GM21737 (cell line): Measurements from ENCODE around the gene TNK2.
"Not testable (repeated sequence)": the region's sequence is repeated elsewhere in the genome, so short reads cannot be mapped to it uniquely, and the experiment has no call there.

Experiments
- ATAC-seq: cut with Tn5 transposase; IDR thresholded peaks from one replicate; pipeline ENCODE4 v1.9.1; 2021; ENCODE audit warnings: mild to moderate bottlenecking, moderate library complexity; ENCODE audit not compliant: unreplicated experiment

The TNK2 gene

DNA sequence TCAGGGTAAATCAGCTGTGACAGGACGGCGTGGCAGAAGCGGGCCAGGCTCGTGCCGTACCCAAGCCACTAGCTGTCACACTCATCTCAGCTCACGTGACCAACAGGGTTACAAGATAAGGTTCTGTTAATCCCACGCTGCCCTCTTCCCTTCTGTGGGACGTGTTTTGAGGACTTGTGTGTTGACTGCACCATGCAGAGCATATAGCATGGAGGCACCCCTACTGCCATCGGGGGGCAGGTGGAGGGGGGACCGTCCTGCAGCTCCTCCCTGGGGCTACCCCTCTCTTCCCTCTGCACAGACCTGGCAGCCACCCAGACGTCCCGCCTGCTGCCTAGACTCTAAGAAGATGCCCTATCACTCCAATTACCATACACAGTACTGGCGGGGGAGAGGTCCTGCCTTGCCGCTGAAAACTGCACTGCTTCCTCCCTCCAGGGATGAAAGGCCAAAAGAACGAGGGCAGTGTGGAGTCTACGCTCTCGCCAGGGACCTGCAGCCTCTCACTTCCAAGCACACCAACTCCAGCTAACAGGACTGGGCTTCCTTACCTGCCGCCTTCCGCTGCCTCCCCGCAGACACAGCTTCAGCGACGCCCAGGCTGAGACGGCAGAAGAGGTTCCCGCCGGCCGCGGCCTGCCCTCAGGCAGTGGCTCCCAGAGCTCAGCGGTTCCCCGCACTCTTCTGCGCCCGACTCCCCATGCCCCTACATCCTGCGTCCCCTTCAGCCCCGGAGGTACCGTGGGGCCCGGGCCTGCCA is at the start of gene TNK2:
Gene TNK2 (minus strand): TSS at position 618 of the 760 bp plus-strand sequence. CDS start 19,963 bp downstream, outside the sequence.
- peak; percentile 20 for ATAC-seq

DNA sequence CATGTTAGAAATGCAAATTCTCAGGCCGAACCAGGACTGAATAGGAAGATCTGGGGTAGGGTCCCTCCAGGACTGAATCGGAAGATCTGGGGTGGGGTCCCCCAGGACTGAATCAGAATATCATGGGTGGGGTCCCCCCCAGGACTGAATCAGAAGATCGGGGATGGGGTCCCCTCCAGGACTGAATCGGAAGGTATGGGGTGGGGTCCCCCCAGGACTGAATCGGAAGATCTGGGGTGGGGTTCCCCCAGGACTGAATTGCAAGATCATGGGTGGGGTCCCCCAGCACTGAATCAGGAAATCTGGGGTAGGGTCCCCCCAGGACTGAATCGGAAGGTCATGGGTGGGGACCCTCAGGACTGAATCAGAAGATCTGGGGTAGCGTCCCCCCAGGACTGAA is 48.2 kb upstream of the TNK2 start:
- no peak for ATAC-seq

DNA sequence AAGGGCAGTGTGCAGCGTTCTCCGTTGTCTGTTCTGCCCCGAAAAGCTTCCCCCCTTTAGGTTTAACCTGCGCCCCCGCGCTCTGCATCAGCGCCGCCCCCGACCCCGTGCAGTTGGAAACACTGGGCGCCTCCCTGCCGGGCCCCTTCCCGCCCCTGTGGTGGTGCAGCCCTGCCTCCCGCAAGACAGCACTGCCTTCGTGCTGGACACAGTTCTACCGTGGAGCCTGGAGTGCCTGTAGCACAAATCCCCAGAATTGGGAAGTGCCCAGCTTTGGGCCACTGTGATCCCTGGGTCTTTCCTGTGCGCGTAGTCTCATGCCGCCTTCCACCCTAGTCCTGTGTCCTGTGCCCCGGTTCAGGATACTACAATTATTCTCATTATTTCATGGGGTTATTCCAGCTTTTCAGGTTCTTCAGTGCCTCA is 47.1 kb upstream of the TNK2 start:
- not testable (repeated sequence) for ATAC-seq

DNA sequence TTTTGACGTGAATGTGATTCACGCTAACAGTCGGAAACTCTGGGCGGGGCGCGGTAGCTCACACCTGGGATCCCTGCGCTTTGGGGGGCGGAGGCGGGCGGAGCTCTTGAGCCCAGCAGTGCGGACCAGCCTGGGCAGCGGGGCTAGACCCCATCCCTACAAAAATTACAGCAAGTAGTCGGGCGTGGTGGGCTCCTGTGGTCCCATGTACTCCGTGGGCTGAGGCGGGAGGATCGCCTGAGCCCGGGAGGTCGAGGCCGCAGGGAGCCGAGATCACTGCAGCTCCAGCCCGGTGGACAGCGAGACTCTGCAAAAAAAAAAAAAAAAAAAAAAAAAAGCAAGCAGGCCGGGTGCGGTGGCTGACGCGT is 46.4 kb upstream of the TNK2 start:
- ATAC-seq: peak; percentile 29

DNA sequence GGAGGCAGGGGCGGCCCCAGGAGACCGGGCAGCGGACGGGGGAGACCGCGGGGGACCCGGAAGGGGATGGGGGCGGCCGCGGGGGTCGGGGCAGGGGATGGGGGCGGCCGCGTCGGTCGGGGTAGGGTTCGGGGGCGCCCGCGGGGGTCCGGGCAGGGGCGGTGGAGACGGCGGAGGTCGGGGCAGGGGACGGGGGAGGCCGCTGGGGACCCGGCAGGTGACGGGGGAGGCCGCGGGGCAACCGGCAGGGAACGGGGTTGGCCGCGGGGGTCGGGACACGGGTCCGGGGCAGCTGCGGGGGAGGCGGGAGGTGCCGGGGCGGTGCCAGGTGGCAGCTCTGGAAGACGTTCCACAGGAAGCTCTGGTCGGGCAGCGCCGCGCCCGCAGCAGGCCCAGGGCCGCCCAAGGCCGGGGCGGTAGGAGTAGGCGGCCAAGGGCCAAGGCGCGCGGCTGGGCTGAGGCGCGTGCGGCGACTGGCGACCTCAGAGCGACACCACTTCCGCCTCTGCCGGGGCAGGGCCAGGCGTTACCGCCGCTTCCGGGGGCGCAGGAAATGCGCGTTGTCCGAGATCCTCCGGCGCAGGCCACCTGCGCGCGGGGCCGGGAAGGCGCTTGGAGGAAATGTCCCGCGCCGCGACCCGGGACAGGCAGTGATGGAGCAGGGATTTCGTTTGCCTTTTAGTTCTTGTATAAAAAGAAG is 45.9 kb upstream of the TNK2 start:
- ATAC-seq: peak; percentile 86

DNA sequence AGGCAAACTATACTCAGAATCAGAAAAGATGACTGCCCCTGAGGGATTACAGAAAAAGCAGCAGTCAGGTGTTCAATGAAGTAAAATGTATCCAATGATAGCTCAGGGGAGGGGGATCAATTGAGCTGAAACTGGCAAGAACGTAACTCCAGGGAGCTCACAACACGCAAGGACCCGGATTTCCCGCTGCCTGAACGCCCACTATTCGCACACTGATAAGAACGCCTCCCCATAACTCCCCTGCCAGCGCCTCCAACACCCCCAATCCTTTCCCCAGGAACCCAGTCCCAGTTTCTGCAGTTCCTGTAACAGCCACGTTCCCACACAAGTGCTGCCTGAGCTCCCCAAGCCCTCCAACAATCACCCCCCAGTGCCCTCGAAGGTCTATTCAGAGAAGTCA is 44.2 kb upstream of the TNK2 start:
- not testable (repeated sequence) for ATAC-seq

DNA sequence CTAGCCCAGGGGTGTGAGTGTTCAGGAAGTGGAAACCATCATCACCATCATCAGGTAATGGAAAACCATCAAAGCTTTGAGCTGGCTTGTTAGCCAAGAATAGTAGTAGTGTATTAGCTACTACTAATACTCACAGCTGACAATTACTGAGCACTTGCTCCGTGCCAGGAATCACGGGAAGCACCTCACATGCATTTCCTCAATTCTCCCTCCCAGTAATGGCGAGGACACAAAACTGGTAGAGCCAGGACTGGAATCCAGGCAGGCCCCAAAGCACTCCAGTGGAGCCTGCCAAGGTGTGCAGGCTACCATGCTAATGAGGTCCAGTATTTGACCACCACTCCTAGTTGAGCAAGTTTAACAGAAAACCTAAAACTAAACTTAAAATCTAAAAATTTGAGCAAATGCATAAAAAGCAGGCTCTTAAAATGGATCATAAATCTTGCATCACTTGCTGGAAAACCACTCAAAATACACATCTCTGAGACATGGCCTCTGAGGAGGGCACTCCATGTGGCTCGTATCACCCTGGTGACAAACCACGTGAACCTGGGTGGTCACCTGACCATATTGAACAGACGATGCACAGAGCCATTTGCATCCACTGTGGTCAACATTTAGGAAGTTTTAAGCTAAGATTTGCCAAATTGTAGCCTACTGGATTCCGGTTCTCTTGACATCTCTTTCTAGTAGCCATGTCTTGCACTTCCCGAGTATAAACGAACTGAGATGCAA is 43.3 kb upstream of the TNK2 start:
- ATAC-seq: not testable (repeated sequence)

DNA sequence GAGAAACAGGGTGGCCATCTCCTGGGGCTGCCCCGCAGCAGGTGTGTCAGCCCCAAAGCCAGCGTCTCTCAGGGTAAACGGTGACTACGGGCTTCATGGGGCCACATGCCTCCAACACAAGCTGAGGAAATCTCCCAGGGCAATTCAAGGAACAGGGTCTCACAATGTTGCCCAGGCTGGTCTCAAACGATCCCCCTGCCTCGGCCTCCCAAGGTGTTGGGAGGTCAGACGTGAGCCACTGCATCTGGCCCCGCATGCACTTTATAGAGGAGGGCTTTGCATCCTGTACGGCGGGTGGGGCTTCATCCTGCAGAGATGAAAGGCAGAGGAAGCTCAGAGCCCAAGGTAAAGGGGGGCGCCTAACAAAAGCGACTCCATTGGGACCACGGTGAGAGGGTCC is 42.4 kb upstream of the TNK2 start:
- ATAC-seq: not testable (repeated sequence)

DNA sequence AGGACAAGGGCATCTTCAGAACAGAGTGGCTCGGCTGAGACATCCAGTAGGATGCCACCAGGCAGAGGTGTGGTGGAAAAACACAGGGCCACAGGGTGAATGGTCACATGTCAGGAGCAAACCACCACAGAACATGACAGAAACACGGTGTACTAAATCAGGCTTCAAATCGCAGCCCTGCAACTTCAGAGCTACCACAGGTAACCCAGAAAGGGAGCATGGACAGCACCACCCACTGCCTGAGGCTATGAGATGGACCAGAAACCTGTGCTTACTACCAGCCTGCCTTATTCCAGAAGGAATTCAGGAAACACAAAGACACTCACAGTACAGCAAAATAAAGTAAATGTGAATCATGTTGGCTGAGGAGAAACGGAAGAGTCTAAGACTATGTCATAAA is 41.8 kb upstream of the TNK2 start:
- ATAC-seq: not testable (repeated sequence)

DNA sequence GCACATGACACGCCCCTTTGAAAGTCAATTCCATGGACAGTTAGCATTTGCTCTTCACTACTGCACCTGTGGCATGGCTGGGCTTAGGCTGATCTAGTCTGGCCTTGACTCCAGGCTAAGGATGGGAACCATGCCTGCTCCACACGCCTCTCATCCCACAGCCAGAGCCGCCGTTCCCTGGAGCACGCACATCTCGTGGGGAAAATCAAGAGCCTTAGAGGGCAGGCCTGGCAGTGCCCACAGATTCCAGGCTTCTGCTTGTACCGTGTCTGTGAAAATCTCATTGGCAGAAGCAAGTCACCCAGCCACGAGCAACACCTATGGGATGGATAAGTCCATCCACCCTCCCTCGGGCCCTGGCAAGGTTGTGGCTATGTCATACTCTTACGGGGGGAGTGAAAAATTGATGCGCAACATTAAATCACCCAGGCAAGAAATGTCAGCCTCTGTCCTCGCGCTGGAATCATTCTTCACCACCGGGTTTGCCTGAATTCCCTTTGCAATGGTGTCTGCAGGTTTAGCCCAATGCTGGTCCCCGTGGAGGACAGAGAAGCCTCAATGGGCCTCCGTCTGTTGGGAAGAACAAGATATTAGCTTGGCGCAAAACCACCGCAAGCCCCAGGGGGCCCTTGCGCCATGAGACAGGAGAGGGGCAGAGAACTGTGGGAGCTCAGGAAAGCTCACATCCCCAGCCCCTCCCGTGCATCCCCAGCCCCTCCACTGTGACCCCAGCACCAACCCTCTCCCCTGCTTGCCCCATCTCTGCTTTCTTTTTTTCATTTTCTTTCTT is 38.8 kb upstream of the TNK2 start:
- ATAC-seq: not testable (repeated sequence)

DNA sequence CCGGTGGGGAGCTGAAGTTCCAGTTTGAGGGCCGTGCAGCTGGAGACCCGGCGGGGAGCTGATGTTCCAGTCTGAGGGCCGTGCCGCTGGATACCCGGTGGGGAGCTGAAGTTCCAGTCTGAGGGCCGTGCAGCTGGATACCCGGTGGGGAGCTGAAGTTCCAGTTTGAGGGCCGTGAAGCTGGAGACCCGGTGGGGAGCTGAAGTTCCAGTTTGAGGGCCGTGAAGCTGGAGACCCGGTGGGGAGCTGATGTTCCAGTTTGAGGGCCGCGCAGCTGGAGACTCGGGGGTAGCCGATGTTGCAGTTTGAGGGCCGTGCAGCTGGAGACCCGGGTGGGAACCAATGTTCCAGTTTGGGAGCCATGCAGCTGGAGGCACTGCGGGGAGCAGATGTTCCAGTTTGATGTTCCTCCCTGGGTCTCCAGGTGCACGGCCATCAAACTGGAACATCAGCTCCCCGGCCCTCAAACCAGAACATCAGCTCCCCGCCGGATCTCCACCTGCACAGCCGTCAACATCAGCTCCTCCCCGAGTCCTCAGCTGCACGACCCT is 33.0 kb upstream of the TNK2 start:
- ATAC-seq: not testable (repeated sequence)

DNA sequence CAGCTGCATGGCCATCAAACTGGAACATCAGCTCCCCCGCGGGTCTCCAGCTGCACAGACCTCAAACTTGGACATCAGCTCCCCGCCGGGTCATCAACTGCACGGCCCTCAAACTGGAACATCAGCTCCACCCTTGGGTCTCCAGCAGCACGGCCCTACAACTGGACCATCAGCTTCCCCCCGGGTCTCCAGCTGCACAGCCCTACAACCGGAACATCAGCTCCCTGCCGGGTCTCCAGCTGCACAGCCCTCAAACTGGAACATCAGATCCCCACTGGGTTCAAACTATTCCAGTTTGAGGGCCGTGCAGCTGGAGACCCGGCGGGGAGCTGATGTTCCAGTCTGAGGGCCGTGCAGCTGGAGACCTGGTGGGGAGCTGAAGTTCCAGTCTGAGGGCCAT is 32.5 kb upstream of the TNK2 start:
- not testable (repeated sequence) for ATAC-seq

DNA sequence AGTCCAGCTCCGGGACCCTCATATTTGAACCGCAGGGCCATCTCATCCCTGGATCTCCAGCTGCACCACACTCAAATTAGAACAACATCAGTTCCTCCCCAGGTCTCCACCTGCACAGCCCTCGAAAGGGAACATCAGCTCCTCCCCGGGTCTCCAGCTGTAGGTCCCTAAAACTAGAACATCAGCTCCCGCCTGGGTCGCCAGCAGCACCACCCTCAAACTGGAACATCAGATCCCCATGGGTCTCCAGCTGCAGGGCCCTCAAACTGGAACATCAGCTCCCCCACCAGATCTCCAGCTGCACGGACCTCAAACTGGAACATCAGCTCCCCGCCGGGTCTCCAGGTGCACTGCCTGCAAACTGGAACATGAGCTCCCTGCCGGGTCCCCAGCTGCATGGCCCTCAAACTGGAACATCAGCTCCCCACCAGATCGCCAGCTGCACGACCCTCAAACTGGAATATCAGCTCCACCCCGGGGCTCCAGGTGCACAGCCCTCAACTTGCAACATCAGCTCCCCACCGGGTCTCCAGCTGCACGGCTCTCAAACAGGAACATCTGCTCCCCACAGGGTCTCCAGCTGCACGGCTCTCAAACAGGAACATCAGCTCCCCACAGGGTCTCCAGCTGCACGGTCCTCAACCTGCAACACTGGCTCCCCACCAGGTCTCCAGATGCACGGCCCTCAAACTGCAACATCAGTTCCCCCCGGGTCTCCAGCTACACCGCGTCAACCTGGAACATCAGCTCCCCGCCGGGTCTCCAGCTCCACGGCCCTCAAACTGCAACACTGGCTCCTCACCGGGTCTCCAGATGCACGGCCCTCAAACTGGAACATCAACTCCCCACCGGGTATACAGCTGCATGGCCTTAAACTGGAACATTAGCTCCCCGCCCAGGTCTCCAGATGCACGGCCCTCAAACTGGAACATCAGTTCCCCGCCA is 31.4 kb upstream of the TNK2 start:
- not testable (repeated sequence) for ATAC-seq

DNA sequence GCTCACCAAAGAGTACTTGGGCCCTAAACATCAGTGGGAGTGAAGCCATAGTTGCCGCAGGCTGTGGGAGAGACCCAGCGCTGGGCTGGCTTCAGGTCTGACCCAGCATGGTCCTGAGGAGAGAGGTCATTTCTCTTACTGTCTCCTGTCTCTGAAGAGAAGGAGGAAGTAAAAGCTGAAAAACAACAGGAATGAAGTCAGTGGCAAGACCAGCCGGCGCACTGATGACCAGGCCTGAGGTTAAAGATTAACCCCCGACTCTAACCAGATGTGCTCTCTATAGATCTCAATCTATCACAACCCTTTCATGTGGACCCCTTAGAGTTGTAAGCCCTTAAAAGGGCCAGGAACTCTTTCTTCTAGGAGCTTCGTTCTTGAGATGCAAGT is 24.7 kb upstream of the TNK2 start:
- not testable (repeated sequence) for ATAC-seq

DNA sequence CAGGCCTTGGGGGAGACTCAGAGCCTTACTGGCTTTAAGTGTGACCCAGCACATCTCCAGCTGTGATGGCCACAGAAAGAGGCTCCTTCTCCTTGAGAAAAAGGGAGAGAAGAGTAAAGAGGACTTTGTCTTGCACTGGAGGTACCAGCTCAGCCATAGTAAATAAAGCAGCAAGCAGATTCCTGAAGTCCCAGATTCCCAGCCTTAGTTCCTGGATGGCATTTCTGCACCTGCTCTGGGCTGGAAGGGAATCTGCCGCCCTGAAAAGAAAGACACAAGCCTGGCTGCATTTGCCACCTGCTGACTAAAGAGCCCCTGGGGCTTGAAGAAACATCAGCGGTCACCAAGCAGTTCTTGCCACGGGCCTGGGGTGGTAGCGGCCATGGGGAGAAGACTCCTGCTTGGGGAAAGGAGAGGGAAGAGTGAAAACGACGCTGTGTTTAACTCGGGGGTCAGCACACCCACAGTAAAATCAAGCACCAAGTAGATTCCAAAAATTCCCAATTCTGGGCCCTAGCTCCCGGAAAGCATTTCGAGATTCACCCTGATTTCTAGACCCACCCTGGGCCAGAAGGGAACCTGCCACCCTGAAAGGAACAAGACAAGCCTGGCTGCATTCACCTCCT is 24.2 kb upstream of the TNK2 start:
- no peak for ATAC-seq

DNA sequence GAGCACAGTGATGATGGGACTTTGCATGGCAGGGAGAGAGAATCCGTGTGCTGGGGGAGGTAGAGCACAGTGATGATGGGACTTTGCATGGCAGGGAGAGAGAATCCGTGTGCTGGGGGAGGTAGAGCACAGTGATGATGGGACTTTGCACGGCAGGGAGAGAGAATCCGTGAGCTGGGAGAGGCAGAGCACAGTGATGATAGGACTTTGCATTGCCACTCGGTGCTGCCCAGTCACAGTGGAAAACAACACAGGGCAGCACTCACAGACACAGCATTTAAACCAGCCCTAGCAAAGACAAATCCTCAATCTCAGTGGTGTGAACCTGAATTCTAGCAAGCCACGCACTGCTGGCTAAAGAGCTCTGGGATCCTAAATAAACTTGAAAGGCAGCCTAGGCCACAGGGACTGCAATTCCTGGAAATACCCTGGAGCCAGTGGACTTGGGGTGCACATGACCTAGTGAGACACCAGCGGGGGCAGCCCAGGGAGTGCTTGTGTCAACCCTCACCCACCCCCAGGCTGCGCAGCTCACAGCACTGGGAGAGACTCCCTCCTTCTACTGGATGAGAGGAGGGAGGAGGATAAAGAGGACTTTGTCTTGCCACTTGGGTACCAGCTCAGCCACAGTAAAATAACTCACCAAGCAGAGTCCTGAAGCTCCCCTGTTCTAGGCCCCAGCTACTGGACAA is 23.4 kb upstream of the TNK2 start:
- ATAC-seq: no peak

DNA sequence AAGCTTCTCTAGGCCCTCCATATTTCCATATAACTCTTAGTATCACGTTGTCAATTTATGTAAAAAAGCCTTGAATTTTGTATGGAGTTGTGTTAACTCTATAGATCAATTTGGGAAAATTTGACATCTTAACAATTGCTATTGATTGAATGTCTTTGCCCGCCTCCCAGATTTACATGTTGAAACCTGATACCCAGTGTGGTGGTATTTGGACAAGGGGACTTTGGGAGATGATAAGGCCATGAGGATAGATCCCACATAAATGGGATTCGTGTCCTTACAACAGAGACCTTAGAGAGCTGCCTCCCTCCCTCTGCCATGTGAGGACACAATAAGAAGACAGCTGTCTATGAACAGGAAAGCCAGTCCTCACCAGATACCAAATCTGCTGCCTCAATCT is 21.1 kb upstream of the TNK2 start:
- no peak for ATAC-seq

DNA sequence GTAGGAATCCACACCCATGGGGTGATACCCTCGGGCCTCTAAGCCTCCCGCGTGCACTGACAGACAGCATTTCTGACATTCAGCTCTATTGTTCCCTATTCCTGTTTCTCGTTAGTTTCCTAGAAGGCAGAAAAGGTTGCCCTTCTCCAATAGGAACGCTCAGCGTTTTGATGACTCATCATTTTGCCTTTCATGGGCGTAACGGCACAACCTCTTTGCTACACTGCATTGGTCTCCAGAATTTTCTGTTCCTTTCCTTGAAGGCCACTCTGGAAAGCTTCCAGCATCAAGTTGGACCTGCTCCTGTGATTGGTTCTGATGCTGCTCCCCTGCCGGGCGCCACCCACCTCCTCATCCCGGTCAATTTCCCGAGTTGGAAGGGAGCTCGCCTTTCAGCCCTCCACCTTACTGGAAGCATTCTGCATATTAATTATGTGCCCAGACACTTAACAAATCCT is 13.0 kb upstream of the TNK2 start:
- ATAC-seq: no peak
